H1 (cell line): Measurements from ENCODE around the gene EIF4E1B.

Source experiments
- FOSL1 ChIP-seq: IDR thresholded peaks from 2 replicates; pipeline ENCODE4 v1.6.1; 2011; ENCODE audit warnings: mild to moderate bottlenecking, low read depth, low read length, moderate library complexity; ENCODE audit not compliant: insufficient read depth
- POLR2AphosphoS5 ChIP-seq: IDR thresholded peaks from 2 replicates; pipeline ENCODE4 v1.6.1; 2011; ENCODE audit warnings: low read depth, low read length
- USF2 ChIP-seq: IDR thresholded peaks from 2 replicates; pipeline ENCODE4 v1.6.1; 2011; ENCODE audit warnings: low read length, improper control_type of control experiment
- ZNF274 ChIP-seq: IDR thresholded peaks from 2 replicates; pipeline ENCODE4 v1.7.0; 2012; ENCODE audit warnings: low read length, borderline replicate concordance; ENCODE audit errors: extremely low read depth

GRCh38 chr5:176647843-176648473, 17.5 kb downstream of the EIF4E1B start:
- TF ChIP-seq ZNF274 (no peak), POLR2AphosphoS5 (no peak), USF2 (no peak), FOSL1 (no peak)
